Mammary epithelial cell (primary cell): ENCODE data around the gene KRT1.

ENCODE experiments used
- CTCF ChIP-seq, 2 donors: IDR thresholded peaks in 1 of 2; conservative IDR thresholded peaks in 1 of 2; 2 replicates each; pipeline ENCODE4 v1.5.1; 2011 to 2012; ENCODE audit warnings: inconsistent platforms in 2 of 2, low read length in 2 of 2, mild to moderate bottlenecking in 2 of 2, control low read depth in 1 of 2, low read depth in 1 of 2; ENCODE audit not compliant: insufficient read depth in 1 of 2; ENCODE audit errors: extremely low read depth in 1 of 2
- EZH2 ChIP-seq: IDR thresholded peaks from 2 replicates; pipeline ENCODE4 v1.6.1; 2012; ENCODE audit warnings: low read length, inconsistent platforms, borderline replicate concordance

DNA sequence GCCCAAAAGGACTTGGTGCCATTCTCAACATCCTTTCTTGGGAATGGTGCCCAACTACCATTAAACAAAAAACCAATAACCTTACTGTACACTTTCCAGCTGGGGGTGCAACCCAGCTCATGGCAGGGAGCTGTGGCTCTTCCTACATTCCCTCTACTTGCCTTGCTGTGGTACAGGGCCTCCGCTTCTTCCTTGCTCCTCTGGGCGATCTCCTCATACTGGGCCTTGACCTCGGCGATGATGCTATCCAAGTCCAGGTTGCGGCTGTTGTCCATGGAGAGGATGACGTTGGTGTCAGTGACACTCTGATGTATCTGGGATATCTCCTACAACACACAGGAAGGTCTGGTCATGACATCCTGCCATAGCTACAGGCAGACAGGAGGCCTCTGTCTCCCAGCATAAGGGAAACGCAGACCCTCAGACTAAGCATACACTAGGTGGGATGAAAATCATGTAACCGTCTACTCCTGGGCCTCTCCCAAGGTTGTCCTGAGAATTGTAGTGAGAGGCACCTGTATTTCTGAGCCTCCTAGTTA, 32.1 kb downstream of the KRT1 start:
- no peak for TF ChIP-seq CTCF (conservative IDR thresholded peaks at IDR 0.05 in 1 of 2, IDR thresholded peaks at IDR 0.05 in 1 of 2; ENCODE audit: extremely low read depth in 1 of 2, insufficient read depth in 1 of 2, low read depth in 1 of 2, low read length in 2 of 2)
- TF ChIP-seq EZH2: no peak
